Stomach smooth muscle (tissue), 2 donors: ENCODE results near the gene PNMA8B.

Experiments used
- H3K27ac ChIP-seq: one replicate; pipeline ENCODE4 v1.7.0; 2013; ENCODE audit warnings: mild to moderate bottlenecking, low read length, inconsistent platforms
- H3K27me3 ChIP-seq, 2 donors: one replicate each; pipeline ENCODE4 v1.7.0; 2013; ENCODE audit warnings: low read length in 2 of 2; ENCODE audit not compliant: insufficient read depth in 2 of 2, control insufficient read depth in 1 of 2
- H3K36me3 ChIP-seq, 2 donors: one replicate each; pipeline ENCODE4 v1.7.0; 2013; ENCODE audit warnings: low read length in 2 of 2; ENCODE audit not compliant: control insufficient read depth in 2 of 2, insufficient read depth in 2 of 2
- H3K4me1 ChIP-seq: one replicate; pipeline ENCODE4 v1.7.0; 2013; ENCODE audit warnings: low read length; ENCODE audit not compliant: control insufficient read depth, insufficient read depth
- H3K4me3 ChIP-seq, 2 donors: one replicate each; pipeline ENCODE4 v1.7.0; 2013; ENCODE audit warnings: low read length in 2 of 2
- H3K9ac ChIP-seq, 2 donors: one replicate each; pipeline ENCODE4 v1.7.0; 2013; ENCODE audit warnings: low read length in 2 of 2, mild to moderate bottlenecking in 1 of 2
- H3K9me3 ChIP-seq, 2 donors: one replicate each; pipeline ENCODE4 v1.7.0; 2013; ENCODE audit warnings: low read length in 2 of 2; ENCODE audit not compliant: control insufficient read depth in 2 of 2
- donor health status: healthy.
- donor health status: Pancreatic carcinoma.

PNMA8B gene

DNA sequence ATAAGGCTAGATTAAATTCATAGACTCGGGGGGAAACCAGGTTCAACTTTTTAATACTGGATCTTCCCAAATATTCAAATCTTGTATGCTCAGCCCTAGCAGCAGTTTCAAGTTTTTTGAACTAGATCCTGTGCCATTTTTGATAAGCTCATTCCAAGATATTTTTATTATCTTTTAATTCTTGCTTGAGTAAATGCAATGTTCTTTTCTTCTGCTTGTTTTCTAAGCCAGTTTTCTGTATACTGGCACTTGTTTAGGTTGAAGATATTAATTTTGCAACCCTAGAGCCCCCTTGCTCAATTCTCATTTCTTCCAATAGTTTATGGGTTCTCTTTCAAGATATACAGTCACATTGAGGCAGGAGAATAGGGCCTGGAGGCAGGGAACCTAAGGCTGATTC, 53.8 kb downstream of the PNMA8B start:
- Histone ChIP-seq H3K27ac (no peak overlapping the region), H3K27me3 (no peaks in the 10 kb centered on the region), H3K4me3 (no peak overlapping the region), H3K36me3 (no peaks in the 10 kb centered on the region), H3K4me1 (no peaks in the 10 kb centered on the region), H3K9ac (no peak overlapping the region), H3K9me3 (no peaks in the 10 kb centered on the region)
